ENCODE results near the gene EFCAB7.
"Not testable (repeated sequence)": the region's sequence is repeated elsewhere in the genome, so short reads cannot be mapped to it uniquely, and the experiment has no call there.

The EFCAB7 gene

DNA sequence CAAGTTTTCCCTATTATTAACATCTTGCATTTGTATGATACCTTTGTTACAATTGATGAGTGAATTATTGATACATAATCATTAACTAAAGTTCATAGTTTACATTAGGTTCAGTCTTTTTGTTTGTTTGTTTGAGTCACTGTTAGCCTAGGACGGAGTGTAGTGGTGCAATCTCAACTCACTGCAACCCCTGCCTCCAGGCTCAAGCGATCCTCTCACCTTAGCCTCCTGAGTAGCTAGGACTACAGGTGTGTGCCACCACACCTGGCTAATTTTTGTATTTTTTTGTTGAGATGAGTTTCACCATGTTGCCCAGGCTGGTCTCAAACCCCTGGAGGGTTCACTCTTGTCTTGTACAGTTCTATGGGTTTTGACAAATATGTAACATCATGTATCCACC, 36.0 kb downstream of the EFCAB7 start:
- no peak for ATAC-seq (replicated peaks; ENCODE audit: extremely low read depth, poor library complexity, severe bottlenecking)
- Mint-ChIP-seq H3K36me3 (ENCODE audit: insufficient read depth) (no peaks in the 10 kb centered on the region), H3K4me1 (no peaks in the 10 kb centered on the region), H3K27me3 (no peaks in the 10 kb centered on the region), H3K27ac (ENCODE audit: low read depth) (no peak overlapping the region), H3K4me3 (no peak overlapping the region), H3K9me3 (no peaks in the 10 kb centered on the region)
- DNase-seq (ENCODE audit: low spot score in 2 of 2), result no peak

DNA sequence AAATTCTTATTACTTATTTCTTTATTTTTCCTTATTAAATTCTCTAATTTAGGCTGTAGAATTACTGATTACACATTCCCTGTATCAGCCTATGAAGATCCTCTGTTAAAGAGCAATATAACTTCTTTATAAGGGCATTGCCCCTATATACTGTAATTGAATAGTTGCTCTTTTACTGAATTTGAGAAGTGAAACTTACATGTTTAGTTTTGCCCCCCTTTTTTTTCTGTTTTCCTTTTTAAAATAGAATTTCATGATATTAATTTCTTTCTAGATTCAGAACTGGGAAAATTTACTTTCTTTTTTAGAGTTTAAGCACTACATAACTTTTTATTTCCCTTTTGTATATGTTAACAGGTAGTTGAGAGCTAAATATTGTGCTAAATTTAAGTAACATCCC, 40.4 kb downstream of the EFCAB7 start:
- Mint-ChIP-seq H3K27ac (ENCODE audit: low read depth) (no peak overlapping the region), H3K4me1 (no peaks in the 10 kb centered on the region), H3K27me3 (no peaks in the 10 kb centered on the region), H3K4me3 (no peak overlapping the region), H3K36me3 (ENCODE audit: insufficient read depth) (peaks cover 4% of the 10 kb centered on the region), H3K9me3 (no peaks in the 10 kb centered on the region)
- DNase-seq (ENCODE audit: low spot score in 2 of 2), result no peak
- ATAC-seq (replicated peaks; ENCODE audit: extremely low read depth, poor library complexity, severe bottlenecking), result no peak

DNA sequence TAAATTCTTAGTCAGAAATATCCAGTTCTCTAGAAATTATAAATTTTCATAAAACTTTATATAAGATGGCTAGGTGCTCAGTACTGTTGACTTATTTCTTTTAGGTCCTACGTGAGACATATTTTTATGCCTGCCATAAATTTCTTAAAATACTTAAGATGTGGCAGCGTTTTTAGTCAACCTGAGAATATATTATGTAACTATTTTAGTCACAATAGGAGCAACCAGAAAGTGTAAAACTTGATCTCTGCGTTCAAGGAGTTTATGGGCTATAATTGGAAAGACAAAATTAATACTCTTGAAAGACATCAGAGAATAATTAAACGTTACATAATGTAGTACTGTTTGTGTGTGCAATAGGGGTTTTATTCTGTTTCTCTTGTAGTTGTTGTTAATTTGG, 45.7 kb downstream of the EFCAB7 start:
- no peak for DNase-seq (ENCODE audit: low spot score in 2 of 2)
- H3K4me3 Mint-ChIP-seq, result no peak overlapping the region
- H3K27ac Mint-ChIP-seq (ENCODE audit: low read depth), result no peak overlapping the region
- H3K9me3 Mint-ChIP-seq, result no peaks in the 10 kb centered on the region
- peaks cover 4% of the 10 kb centered on the region for H3K36me3 Mint-ChIP-seq (ENCODE audit: insufficient read depth)
- no peaks in the 10 kb centered on the region for H3K4me1 Mint-ChIP-seq
- ATAC-seq (replicated peaks; ENCODE audit: extremely low read depth, poor library complexity, severe bottlenecking), result no peak
- H3K27me3 Mint-ChIP-seq, result no peaks in the 10 kb centered on the region

DNA sequence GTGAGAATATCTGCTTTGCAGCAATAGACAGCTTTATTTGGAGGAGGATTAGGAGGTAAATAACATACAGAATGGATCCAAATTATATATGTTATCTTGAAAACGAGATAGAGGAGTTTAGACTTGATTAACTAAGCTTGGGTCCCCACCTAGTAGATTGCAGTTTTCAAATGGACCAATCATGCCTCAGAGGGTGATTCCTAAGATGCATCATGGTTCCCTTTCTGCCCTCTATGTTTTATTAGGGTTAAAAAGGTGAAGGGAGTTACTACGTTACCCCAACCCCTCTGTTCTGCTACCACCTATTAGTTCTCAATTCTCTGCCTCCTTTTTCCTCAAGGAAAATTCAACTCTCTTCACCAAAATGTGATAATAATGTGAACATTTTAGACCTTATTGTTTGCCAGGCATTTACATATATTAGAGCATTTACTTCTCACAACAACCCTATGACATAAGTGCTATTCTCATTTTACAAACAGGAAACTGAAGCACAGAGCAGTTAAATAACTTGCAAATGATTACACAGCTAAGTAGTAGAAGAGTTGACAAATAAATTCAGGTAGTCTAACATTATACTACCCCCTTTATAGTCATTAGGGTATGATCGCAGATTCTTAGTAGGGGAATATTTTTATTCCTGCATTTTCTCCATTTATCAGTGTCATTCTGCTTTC, 46.5 kb downstream of the EFCAB7 start:
- H3K4me3 Mint-ChIP-seq, result no peak overlapping the region
- H3K27ac Mint-ChIP-seq (ENCODE audit: low read depth), result no peak overlapping the region
- DNase-seq (ENCODE audit: low spot score in 2 of 2), result no peak

DNA sequence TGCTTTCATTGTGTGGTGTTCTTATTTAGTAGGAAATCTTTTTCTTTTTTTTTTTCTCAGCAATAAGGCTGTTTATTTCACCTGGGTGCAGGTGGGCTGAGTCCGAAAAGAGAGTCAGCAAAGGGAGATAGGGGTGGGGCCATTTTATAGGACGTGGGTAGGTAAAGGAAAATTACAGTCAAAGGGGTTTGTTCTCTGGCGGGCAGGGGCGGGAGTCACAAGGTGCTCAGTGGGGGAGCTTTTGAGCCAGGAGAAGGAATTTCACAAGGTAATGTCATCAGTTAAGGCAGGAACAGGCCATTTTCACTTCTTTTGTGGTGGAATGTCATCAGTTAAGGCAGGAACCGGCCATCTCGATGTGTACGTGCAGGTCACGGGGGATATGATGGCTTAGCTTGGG, 49.4 kb downstream of the EFCAB7 start:
- H3K36me3 Mint-ChIP-seq (ENCODE audit: insufficient read depth); ATAC-seq (replicated peaks; ENCODE audit: extremely low read depth, poor library complexity, severe bottlenecking); H3K4me3 Mint-ChIP-seq; DNase-seq (ENCODE audit: low spot score in 2 of 2); H3K27me3 Mint-ChIP-seq; H3K27ac Mint-ChIP-seq (ENCODE audit: low read depth); H3K9me3 Mint-ChIP-seq; H3K4me1 Mint-ChIP-seq: not testable (repeated sequence)

More for the DNA sequence above, 46.5 kb downstream of the EFCAB7 start:
- Mint-ChIP-seq H3K27me3 (no peaks in the 10 kb centered on the region), H3K36me3 (ENCODE audit: insufficient read depth) (peaks cover 4% of the 10 kb centered on the region), H3K9me3 (no peaks in the 10 kb centered on the region), H3K4me1 (no peaks in the 10 kb centered on the region)
- no peak for ATAC-seq (replicated peaks; ENCODE audit: extremely low read depth, poor library complexity, severe bottlenecking)

DNA sequence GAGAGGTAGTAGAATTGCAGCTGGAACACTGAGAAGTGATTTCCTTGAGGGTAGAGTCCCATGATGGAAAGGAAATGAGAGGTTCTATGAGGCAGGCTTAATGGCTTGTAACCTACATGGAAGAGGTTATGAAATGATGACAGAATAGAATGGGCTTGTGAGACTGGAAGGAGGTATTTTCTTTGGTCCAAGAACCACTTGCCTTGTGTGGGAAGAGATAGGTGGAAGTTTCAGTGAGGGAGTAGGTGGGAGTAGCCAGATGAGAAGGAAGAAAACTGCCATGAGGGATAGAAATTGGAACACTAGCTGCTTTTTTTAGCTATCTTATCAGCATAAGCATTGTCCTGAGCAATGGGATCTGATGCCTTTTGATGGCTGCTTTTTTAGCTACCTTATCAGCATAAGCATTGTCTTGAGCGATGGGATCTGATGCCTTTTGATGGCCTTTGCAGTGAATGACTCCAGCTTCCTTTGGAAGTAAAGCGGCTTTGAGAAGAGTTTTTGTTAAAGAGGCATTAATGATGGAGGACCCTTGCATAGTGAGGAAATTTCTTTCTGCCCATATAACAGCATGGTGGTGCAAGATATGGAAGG, 51.0 kb downstream of the EFCAB7 start:
- not testable (repeated sequence) for H3K9me3 Mint-ChIP-seq; H3K36me3 Mint-ChIP-seq (ENCODE audit: insufficient read depth); H3K27me3 Mint-ChIP-seq; H3K27ac Mint-ChIP-seq (ENCODE audit: low read depth); ATAC-seq (replicated peaks; ENCODE audit: extremely low read depth, poor library complexity, severe bottlenecking); DNase-seq (ENCODE audit: low spot score in 2 of 2); H3K4me1 Mint-ChIP-seq; H3K4me3 Mint-ChIP-seq

DNA sequence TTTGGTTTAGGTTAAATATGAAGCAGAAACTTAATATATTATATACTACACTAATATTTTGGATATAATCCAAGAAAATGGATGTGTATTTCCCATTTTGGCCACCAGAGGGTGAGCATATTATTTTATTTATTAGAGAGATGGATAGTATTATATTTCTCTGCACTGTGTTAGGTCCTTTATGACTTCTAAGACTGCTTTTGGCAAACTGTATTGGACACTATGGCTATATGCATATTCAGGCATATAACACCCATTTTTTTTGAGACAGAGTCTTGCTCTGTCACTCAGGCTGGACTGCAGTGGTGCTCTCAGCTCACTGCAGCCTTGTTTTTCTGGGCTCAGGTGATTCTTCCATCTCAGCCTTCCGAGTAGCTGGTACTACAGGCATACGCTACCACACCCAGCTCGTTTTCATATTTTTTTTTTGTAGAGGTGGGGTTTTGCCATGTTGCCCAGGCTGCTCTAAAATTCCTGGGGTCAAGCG, 52.1 kb downstream of the EFCAB7 start:
- DNase-seq (ENCODE audit: low spot score in 2 of 2) (no peak), ATAC-seq (replicated peaks; ENCODE audit: extremely low read depth, poor library complexity, severe bottlenecking) (no peak)
- Mint-ChIP-seq H3K36me3 (ENCODE audit: insufficient read depth) (no peaks in the 10 kb centered on the region), H3K4me3 (no peak overlapping the region), H3K4me1 (no peaks in the 10 kb centered on the region), H3K27ac (ENCODE audit: low read depth) (no peak overlapping the region), H3K27me3 (no peaks in the 10 kb centered on the region), H3K9me3 (no peaks in the 10 kb centered on the region)

DNA sequence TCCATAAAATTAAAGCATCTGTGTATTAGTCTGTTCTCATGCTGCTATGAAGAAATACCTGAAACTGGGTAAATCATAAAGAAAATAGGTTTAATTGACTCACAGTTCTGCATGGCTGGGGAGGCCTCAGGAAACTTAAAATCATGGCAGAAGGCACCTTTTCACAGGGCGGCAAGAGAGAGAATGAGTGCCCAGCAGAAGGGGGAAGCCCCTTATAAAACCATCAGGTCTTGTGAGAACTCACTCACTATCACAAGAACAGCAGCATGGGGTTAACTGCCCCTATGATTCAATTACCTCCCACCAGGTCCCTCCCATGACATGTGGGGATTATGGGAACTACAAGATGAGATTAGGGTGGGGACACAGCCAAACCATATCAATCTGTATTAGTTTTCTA, 63.0 kb downstream of the EFCAB7 start:
- not testable (repeated sequence) for DNase-seq (ENCODE audit: low spot score in 2 of 2); H3K4me1 Mint-ChIP-seq; H3K27ac Mint-ChIP-seq (ENCODE audit: low read depth); H3K27me3 Mint-ChIP-seq; H3K36me3 Mint-ChIP-seq (ENCODE audit: insufficient read depth); H3K4me3 Mint-ChIP-seq; H3K9me3 Mint-ChIP-seq; ATAC-seq (replicated peaks; ENCODE audit: extremely low read depth, poor library complexity, severe bottlenecking)

DNA sequence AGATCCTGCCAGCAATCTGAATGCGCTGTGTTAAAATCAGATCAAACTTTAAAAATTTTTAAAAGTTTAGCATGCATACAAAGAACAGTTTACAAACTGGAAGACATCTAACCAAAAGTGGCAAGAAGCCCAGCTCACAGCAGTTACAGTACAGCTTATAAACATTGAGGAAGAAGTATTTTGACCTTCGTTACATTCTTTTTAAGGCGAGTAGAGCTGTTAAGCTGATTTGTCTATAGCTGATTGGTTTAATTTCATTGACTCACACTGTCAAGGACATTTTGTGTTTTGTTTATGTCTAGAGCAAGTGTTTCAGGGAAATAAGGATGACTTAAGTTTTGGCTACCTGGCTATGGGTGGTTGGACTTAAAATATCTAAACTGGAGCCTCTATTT, 66.8 kb downstream of the EFCAB7 start:
- H3K9me3 Mint-ChIP-seq, result no peaks in the 10 kb centered on the region
- peaks cover 10% of the 10 kb centered on the region for H3K36me3 Mint-ChIP-seq (ENCODE audit: insufficient read depth)
- ATAC-seq (replicated peaks; ENCODE audit: extremely low read depth, poor library complexity, severe bottlenecking) (no peak), DNase-seq (ENCODE audit: low spot score in 2 of 2) (no peak)
- H3K27me3 Mint-ChIP-seq, result no peaks in the 10 kb centered on the region
- H3K4me1 Mint-ChIP-seq, result peaks cover 32% of the 10 kb centered on the region
- no peak overlapping the region for H3K27ac Mint-ChIP-seq (ENCODE audit: low read depth)
- no peak overlapping the region for H3K4me3 Mint-ChIP-seq

DNA sequence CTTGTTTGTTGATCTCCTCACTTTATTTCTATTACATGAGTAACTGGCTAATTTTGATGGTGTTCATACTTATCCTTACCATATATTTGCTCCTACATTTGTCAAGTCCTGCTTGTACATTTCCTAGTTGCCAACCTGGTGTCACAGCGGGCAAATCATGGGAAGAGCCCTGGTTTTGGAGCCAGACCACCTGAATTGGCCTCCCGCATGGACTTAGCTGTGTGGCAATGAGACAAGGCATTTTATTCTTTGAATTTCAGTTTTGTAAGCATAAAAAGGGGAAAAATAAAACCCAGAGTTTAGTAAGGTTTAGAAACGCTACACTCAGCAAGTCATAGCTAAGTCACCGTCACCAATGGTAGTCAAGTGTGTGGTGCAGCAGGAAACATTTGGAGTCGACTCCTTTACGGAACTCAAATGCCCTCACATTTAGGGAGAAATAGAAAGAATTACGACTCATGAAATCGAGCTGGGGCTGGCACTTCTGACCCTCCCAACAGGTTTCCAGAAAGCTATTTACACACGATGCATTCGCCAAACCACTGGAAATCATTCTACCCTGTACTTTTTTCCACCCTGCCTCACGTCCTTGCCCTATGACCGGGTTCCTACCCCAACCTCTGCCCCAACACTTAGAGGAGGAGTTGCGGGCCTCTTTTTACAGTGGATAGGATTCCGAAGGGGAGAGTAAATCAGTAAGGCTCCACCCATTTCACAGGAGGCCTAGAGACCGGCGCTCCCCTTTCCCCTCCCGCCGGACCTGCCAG, 69.4 kb downstream of the EFCAB7 start:
- Mint-ChIP-seq H3K36me3 (ENCODE audit: insufficient read depth) (peaks cover 10% of the 10 kb centered on the region), H3K4me1 (peaks cover 45% of the 10 kb centered on the region), H3K4me3 (peak overlapping the region; percentile 98), H3K27ac (ENCODE audit: low read depth) (peak overlapping the region; percentile 95), H3K9me3 (no peaks in the 10 kb centered on the region), H3K27me3 (no peaks in the 10 kb centered on the region)
- ATAC-seq (replicated peaks; ENCODE audit: extremely low read depth, poor library complexity, severe bottlenecking) (no peak), DNase-seq (ENCODE audit: low spot score in 2 of 2) (no peak)

DNA sequence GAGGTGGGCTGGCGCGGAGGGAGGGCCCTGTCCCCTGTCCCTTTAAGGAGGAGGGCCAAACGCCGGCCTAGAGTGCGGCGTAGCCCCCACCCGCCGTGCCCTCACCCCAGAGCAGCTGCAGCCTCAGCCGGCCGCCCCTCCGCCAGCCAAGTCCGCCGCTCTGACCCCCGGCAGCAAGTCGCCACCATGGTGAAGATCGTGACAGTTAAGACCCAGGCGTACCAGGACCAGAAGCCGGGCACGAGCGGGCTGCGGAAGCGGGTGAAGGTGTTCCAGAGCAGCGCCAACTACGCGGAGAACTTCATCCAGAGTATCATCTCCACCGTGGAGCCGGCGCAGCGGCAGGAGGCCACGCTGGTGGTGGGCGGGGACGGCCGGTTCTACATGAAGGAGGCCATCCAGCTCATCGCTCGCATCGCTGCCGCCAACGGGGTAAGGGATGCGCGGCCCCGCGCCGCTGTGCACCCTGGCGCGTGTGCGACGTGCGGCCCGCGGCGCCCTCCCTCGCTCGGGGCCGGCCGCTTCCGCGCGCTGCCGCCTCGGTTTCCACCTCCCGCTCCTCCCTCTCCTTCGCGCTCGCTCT, 70.1 kb downstream of the EFCAB7 start, which contains the start of gene PGM1:
TSS of gene PGM1 (plus strand) at position 109 of the 583 bp plus-strand sequence. CDS start at position 187, 78 bp downstream.
- peak; percentile 47 to 66 for DNase-seq (ENCODE audit: low spot score in 2 of 2)
- ATAC-seq (replicated peaks; ENCODE audit: extremely low read depth, poor library complexity, severe bottlenecking), result peak; percentile 84
- peak within 1 kb of the TSS; percentile 98 for H3K4me3 Mint-ChIP-seq
- H3K9me3 Mint-ChIP-seq, result no peaks in the 10 kb centered on the region
- no peaks in the 10 kb centered on the region for H3K27me3 Mint-ChIP-seq
- peaks cover 10% of the 10 kb centered on the region for H3K36me3 Mint-ChIP-seq (ENCODE audit: insufficient read depth)
- H3K4me1 Mint-ChIP-seq, result peaks cover 44% of the 10 kb centered on the region
- H3K27ac Mint-ChIP-seq (ENCODE audit: low read depth), result peak within 1 kb of the TSS; percentile 95

DNA sequence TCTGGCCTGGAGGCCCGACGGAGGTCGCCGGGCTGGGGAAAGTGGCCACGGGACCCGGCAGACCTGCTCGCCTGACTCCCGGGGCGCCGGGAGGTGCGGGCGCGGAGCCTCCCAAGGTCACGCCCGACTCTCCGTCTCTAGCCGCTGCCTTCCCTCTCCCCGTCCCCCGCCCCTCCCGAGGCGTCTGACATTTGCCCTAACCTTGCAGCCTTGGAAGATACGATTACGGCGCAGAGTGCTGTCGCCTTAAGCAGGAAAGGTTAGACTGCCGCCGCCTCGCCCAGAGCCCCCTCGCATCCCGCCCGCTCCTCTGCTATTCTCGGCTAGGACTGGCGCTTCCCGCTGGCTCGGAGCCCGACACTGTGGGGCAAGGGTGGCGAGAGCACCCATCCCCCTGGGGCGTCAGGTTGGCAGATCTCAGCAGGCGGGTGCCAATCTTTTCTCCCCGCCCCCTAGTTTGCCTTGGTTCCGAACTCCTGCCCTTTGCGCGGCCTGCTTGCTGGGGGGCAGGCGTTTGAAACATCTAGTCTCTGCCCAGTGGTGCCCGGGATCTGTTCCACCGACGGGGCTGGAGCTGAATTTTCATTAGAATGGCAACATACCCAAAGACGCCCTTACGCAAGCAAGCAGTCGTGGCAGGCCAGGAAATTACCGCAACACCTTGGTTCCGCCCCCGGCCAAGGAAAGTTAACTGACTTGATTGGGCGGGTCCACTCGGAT, 70.7 kb downstream of the EFCAB7 start:
- Mint-ChIP-seq H3K27me3 (no peaks in the 10 kb centered on the region), H3K36me3 (ENCODE audit: insufficient read depth) (peaks cover 10% of the 10 kb centered on the region), H3K27ac (ENCODE audit: low read depth) (peak overlapping the region; percentile 95), H3K4me1 (peaks cover 39% of the 10 kb centered on the region), H3K9me3 (no peaks in the 10 kb centered on the region), H3K4me3 (peak overlapping the region; percentile 98)
- ATAC-seq (replicated peaks; ENCODE audit: extremely low read depth, poor library complexity, severe bottlenecking) (peak; percentile 66), DNase-seq (ENCODE audit: low spot score in 2 of 2) (peak; percentile 56 to 61)
